Dermis blood vessel endothelial cell (primary cell): ENCODE measurements around the gene FHIT. TPM values are rescaled to one million over a fixed set of nuclear protein-coding genes. Genes with fewer than 3 reads are reported as not detected.

ENCODE experiments used
- DNase-seq: peaks from one replicate; pipeline ENCODE4 v3.0.0; 2010
- total RNA-seq: library from RNA; depleted of rRNA; stranded (reverse); fragments of >200 nt; gene quantifications from 2 replicates; pipeline ENCODE4 v1.2.3, GENCODE V29; 2014

FHIT gene
- total RNA-seq, 1 donor from 2014 or later: 0.51 TPM

GRCh38 chr3:60268123-60268522 lies 983.1 kb downstream of the FHIT start:
- no peak for DNase-seq

- no peak for DNase-seq
Measured at GRCh38 chr3:60266444-60266843, 984.8 kb downstream of the FHIT start.

GRCh38 chr3:60263191-60263590 lies 988.1 kb downstream of the FHIT start:
- DNase-seq: no peak

GRCh38 chr3:60262546-60262945 lies 988.7 kb downstream of the FHIT start:
- no peak for DNase-seq

GRCh38 chr3:60260546-60260945 lies 990.7 kb downstream of the FHIT start:
- no peak for DNase-seq

GRCh38 chr3:60250810-60251209 lies 1000.4 kb downstream of the FHIT start:
- DNase-seq: no peak

- no peak for DNase-seq
Measured at GRCh38 chr3:60250206-60250605, 1001.0 kb downstream of the FHIT start.

GRCh38 chr3:60246361-60246760 lies 1004.9 kb downstream of the FHIT start:
- DNase-seq: no peak

- DNase-seq: no peak
Measured at GRCh38 chr3:60243456-60243855, 1007.8 kb downstream of the FHIT start.

GRCh38 chr3:60240492-60240891 lies 1010.8 kb downstream of the FHIT start:
- no peak for DNase-seq

- no peak for DNase-seq
Measured at GRCh38 chr3:60238550-60238949, 1012.7 kb downstream of the FHIT start.

- DNase-seq: no peak
Measured at GRCh38 chr3:60229502-60229901, 1021.8 kb downstream of the FHIT start.

- no peak for DNase-seq
Measured at GRCh38 chr3:60228823-60229222, 1022.4 kb downstream of the FHIT start.

GRCh38 chr3:60226912-60227311 lies 1024.3 kb downstream of the FHIT start:
- DNase-seq: no peak

- DNase-seq: no peak
Measured at GRCh38 chr3:60225848-60226247, 1025.4 kb downstream of the FHIT start.

- DNase-seq: no peak
Measured at GRCh38 chr3:60220768-60221167, 1030.5 kb downstream of the FHIT start.

GRCh38 chr3:60219501-60219900 lies 1031.8 kb downstream of the FHIT start:
- no peak for DNase-seq

- DNase-seq: no peak
Measured at GRCh38 chr3:60217156-60217911, 1033.9 kb downstream of the FHIT start.

GRCh38 chr3:60216462-60217075 lies 1034.7 kb downstream of the FHIT start:
- no peak for DNase-seq

- DNase-seq: no peak
Measured at GRCh38 chr3:60215946-60216345, 1035.3 kb downstream of the FHIT start.

- no peak for DNase-seq
Measured at GRCh38 chr3:60207905-60208304, 1043.3 kb downstream of the FHIT start.

GRCh38 chr3:60206206-60206605 lies 1045.0 kb downstream of the FHIT start:
- no peak for DNase-seq

- DNase-seq: no peak
Measured at GRCh38 chr3:60202052-60202726, 1049.1 kb downstream of the FHIT start.

- no peak for DNase-seq
Measured at GRCh38 chr3:60199306-60199705, 1051.9 kb downstream of the FHIT start.
